ENCODE measurements around the gene ADGRA3. TPM values are rescaled to one million over a fixed set of nuclear protein-coding genes. Genes with fewer than 3 reads are reported as not detected.

The ADGRA3 gene
- polyA plus RNA-seq, 1 of the 3 experiments (the other 2 are of a cell fraction): 11.8 TPM

DNA sequence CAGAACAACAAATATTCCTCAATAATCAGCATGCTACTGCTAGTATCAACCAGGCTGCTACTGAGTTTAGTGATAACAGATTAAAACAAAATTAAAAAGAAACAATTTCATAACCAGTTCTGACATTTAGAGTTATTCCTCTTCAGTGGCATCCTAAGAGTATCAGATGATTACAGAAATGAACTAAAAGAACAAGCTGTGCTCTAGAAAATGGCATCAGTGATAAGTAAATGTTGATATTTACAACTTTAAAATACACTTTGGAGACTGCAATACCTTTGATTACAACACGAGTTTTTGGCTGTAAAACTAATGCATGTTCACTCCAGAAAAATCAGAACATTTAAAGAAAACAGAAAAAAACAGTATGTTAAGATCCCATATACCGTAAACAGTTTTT is 72.9 kb downstream of the ADGRA3 start:
- Histone ChIP-seq H3K27me3 (ENCODE audit: insufficient read depth) (no peaks in the 10 kb centered on the region), H3K79me2 (ENCODE audit: insufficient read depth) (no peaks in the 10 kb centered on the region), H2AFZ (ENCODE audit: low read depth) (no peak overlapping the region), H3K4me3 (ENCODE audit: low read depth in 2 of 2, low read length in 1 of 2) (no peak overlapping the region), H3K9me2 (no peaks in the 10 kb centered on the region), H3K9ac (no peak overlapping the region), H3K27ac (ENCODE audit: low read depth in 2 of 2, low read length in 1 of 2) (no peak overlapping the region), H3K36me3 (replicated peaks in 1 of 2; ENCODE audit: control insufficient read depth in 1 of 2, insufficient read depth in 2 of 2, low read length in 1 of 2) (peaks cover 23 to 56% of the 10 kb centered on the region in 2 experiments), H4K20me1 (ENCODE audit: insufficient read depth) (no peaks in the 10 kb centered on the region), H3F3A (replicated peaks; ENCODE audit: insufficient read depth) (no peaks in the 10 kb centered on the region), H3K9me3 (no peaks in the 10 kb centered on the region), H3K4me1 (ENCODE audit: control insufficient read depth in 1 of 2, insufficient read depth in 2 of 2, low read depth in 1 of 2, low read length in 1 of 2) (no peaks in the 10 kb centered on the region), H3K4me2 (no peak overlapping the region)
- ChIA-PET POLR2A (no interaction called here), CTCF (interaction anchor here (0.9 kb wide), 1 partner anchor 40 kb away, joined by 3 read pairs; no protein-coding TSS in a partner anchor)
- 95% methylated on average over 2 of the region's 2 CpGs for WGBS (ENCODE audit: low lambda C conversion rate)
- DNase-seq: no peak
- TF ChIP-seq RAD21 (IDR thresholded peaks at IDR 0.05; ENCODE audit: low read length): no peak

DNA sequence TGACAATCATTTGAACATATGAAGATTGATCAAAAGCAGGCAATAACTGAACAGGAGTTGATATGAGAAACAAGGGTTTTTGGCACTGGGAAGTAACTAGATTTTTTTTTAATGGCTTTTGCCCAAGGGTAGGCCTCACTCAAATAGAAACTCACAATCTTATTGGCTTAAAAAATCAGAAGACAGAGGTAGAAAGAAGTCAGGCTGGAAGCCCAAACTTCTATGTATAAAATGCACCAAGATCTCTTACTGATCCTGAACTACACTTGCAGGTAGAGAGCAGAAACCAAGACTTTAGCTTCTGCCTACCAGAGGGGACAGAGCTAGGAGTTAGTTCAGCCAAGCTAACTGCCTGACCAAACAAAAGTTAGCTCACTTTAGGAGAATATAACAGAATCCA is 74.9 kb downstream of the ADGRA3 start:
- Histone ChIP-seq H3K36me3 (replicated peaks in 1 of 2; ENCODE audit: control insufficient read depth in 1 of 2, insufficient read depth in 2 of 2, low read length in 1 of 2) (peaks cover 38 to 54% of the 10 kb centered on the region in 2 experiments), H3K9me3 (no peaks in the 10 kb centered on the region), H3K4me1 (ENCODE audit: control insufficient read depth in 1 of 2, insufficient read depth in 2 of 2, low read depth in 1 of 2, low read length in 1 of 2) (no peaks in the 10 kb centered on the region), H3K27ac (ENCODE audit: low read depth in 2 of 2, low read length in 1 of 2) (no peak overlapping the region), H2AFZ (ENCODE audit: low read depth) (no peak overlapping the region), H3K4me3 (ENCODE audit: low read depth in 2 of 2, low read length in 1 of 2) (no peak overlapping the region), H3K79me2 (ENCODE audit: insufficient read depth) (no peaks in the 10 kb centered on the region), H3K4me2 (no peak overlapping the region), H3K9ac (no peak overlapping the region), H4K20me1 (ENCODE audit: insufficient read depth) (no peaks in the 10 kb centered on the region), H3K27me3 (ENCODE audit: insufficient read depth) (no peaks in the 10 kb centered on the region), H3F3A (replicated peaks; ENCODE audit: insufficient read depth) (no peaks in the 10 kb centered on the region), H3K9me2 (no peaks in the 10 kb centered on the region)
- ChIA-PET CTCF (interaction anchor here (0.7 to 1.2 kb wide), 4 partner anchors 11 to 1823 kb away, joined by 3 to 5 read pairs (median 3); no protein-coding TSS in a partner anchor), POLR2A (no interaction called here)
- DNase-seq: no peak
- TF ChIP-seq EZH2phosphoT487 (IDR thresholded peaks at IDR 0.05; ENCODE audit: borderline replicate concordance, low read depth) (no peak), PBX3 (IDR thresholded peaks at IDR 0.05) (no peak), ZBTB33 (IDR thresholded peaks at IDR 0.05; ENCODE audit: borderline replicate concordance, low read depth) (no peak), CHD2 (IDR thresholded peaks at IDR 0.05; ENCODE audit: low read length, partially characterized antibody) (no peak), JUND (IDR thresholded peaks at IDR 0.05) (no peak), FOXJ3 (CRISPR knock-in tag; IDR thresholded peaks at IDR 0.05) (no peak), NFIC (IDR thresholded peaks at IDR 0.05; ENCODE audit: borderline replicate concordance) (no peak), EP300 (IDR thresholded peaks at IDR 0.05; ENCODE audit: borderline replicate concordance in 1 of 2, low read depth in 1 of 2, low read length in 1 of 2) (no peak), TAF1 (IDR thresholded peaks at IDR 0.05; ENCODE audit: borderline replicate concordance, low read depth, low read length) (no peak), POLR2AphosphoS5 (IDR thresholded peaks at IDR 0.05; ENCODE audit: low read depth, low read length) (no peak)
- TF ChIP-seq, protein P1, sequence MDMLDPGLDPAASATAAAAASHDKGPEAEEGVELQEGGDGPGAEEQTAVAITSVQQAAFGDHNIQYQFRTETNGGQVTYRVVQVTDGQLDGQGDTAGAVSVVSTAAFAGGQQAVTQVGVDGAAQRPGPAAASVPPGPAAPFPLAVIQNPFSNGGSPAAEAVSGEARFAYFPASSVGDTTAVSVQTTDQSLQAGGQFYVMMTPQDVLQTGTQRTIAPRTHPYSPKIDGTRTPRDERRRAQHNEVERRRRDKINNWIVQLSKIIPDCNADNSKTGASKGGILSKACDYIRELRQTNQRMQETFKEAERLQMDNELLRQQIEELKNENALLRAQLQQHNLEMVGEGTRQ (IDR thresholded peaks at IDR 0.05; ENCODE audit: borderline replicate concordance, low read depth, low read length): no peak
